GM21367 (cell line): ENCODE results near the gene GGA3.
"Not testable (repeated sequence)": the region's sequence is repeated elsewhere in the genome, so short reads cannot be mapped to it uniquely, and the experiment has no call there.

Source experiments
- ATAC-seq: cut with Tn5 transposase; IDR thresholded peaks from one replicate; pipeline ENCODE4 v1.9.1; 2021; ENCODE audit not compliant: unreplicated experiment

The GGA3 gene

GRCh38 chr17:75261336-75262111 is at the start of gene GGA3, which contains the start of gene MRPS7:
Gene GGA3, minus strand, starts transcription at chr17:75261606. Its CDS starts 19 bp downstream, at chr17:75261587.
Gene MRPS7, plus strand, starts transcription at chr17:75261879. Its CDS starts 22 bp downstream, at chr17:75261901.
- ATAC-seq: peak; percentile 81

GRCh38 chr17:75308732-75309629 is 47.6 kb upstream of the GGA3 start:
- no peak for ATAC-seq

- no peak for ATAC-seq
Measured at GRCh38 chr17:75307957-75308731, 46.7 kb upstream of the GGA3 start.

- ATAC-seq: no peak
Measured at GRCh38 chr17:75301502-75302206, 40.2 kb upstream of the GGA3 start.

- ATAC-seq: no peak
Measured at GRCh38 chr17:75301049-75301448, 39.6 kb upstream of the GGA3 start.

GRCh38 chr17:75300280-75300679 is 38.9 kb upstream of the GGA3 start:
- no peak for ATAC-seq

GRCh38 chr17:75295201-75296158 is 34.1 kb upstream of the GGA3 start:
- peak; percentile 51 for ATAC-seq

GRCh38 chr17:75292810-75293448 is 31.5 kb upstream of the GGA3 start:
- not testable (repeated sequence) for ATAC-seq

- ATAC-seq: peak; percentile 16
Measured at GRCh38 chr17:75289832-75290337, 28.5 kb upstream of the GGA3 start.

GRCh38 chr17:75289115-75289831 is 27.9 kb upstream of the GGA3 start, which contains the start of gene SLC25A19:
Gene SLC25A19, minus strand, starts transcription at chr17:75289433. Its CDS starts 2,669 bp downstream, at chr17:75286764.
- ATAC-seq: peak; percentile 73

GRCh38 chr17:75288770-75289114 is 27.3 kb upstream of the GGA3 start:
- peak; percentile 13 for ATAC-seq

- ATAC-seq: no peak
Measured at GRCh38 chr17:75288359-75288758, 27.0 kb upstream of the GGA3 start.

- no peak for ATAC-seq
Measured at GRCh38 chr17:75287221-75287620, 25.8 kb upstream of the GGA3 start.

GRCh38 chr17:75285123-75285522 is 23.7 kb upstream of the GGA3 start:
- no peak for ATAC-seq

- ATAC-seq: not testable (repeated sequence)
Measured at GRCh38 chr17:75280189-75280588, 18.8 kb upstream of the GGA3 start.

- ATAC-seq: no peak
Measured at GRCh38 chr17:75277664-75278071, 16.3 kb upstream of the GGA3 start.

GRCh38 chr17:75273977-75274708 is 12.7 kb upstream of the GGA3 start:
- ATAC-seq: no peak
